ENCODE results near the gene KIF4A. TPM values are rescaled to one million over a fixed set of nuclear protein-coding genes. Genes with fewer than 3 reads are reported as not detected.

The KIF4A gene
- total RNA-seq, 1 experiment from 2014 or later = 40.3 TPM

GRCh38 chrX:70461026-70461425 lies 171.1 kb downstream of the KIF4A start:
- Histone ChIP-seq H4K20me1 (ENCODE audit: insufficient read depth) (no peaks in the 10 kb centered on the region), H3K4me3 (replicated peaks in 1 of 2; ENCODE audit: low read depth in 1 of 2, low read length in 2 of 2) (no peak overlapping the region), H3K36me3 (ENCODE audit: control insufficient read depth in 1 of 2, insufficient read depth in 2 of 2, low read length in 2 of 2) (0 out of 4 replicates have a peak, but pooled peaks cover 0 to 4% of the 10 kb centered on the region in 2 experiments), H2AFZ (ENCODE audit: low read depth, low read length, poor library complexity, severe bottlenecking) (no peak overlapping the region), H3K27ac (ENCODE audit: low read depth, low read length) (no peak overlapping the region), H3K79me2 (ENCODE audit: insufficient read depth, low read length) (peaks cover 30% of the 10 kb centered on the region), H3K4me2 (ENCODE audit: low read length) (no peak overlapping the region), H3K9me3 (ENCODE audit: control insufficient read depth in 1 of 2, insufficient read depth in 1 of 2, low read depth in 1 of 2, low read length in 2 of 2) (no peaks in the 10 kb centered on the region), H3K27me3 (ENCODE audit: insufficient read depth, low read length) (no peaks in the 10 kb centered on the region), H3K9ac (ENCODE audit: low read length) (no peak overlapping the region), H3K9me2 (ENCODE audit: insufficient read depth) (no peaks in the 10 kb centered on the region), H3K4me1 (ENCODE audit: control insufficient read depth in 1 of 2, insufficient read depth in 2 of 2, low read length in 2 of 2) (peaks cover 6 to 14% of the 10 kb centered on the region in 2 experiments; a peak in 2 of 4 replicates)
- BruUV-seq (replicated peaks) = no TSS peak
- intact Hi-C loops (cut with micrococcal nuclease) = no loop called here
- ChIA-PET CTCF (no interaction called here), RAD21 (ENCODE audit: low non-redundant PET in 1 of 2, low total read pairs in 2 of 2, uncharacterized antibody in 2 of 2, unreplicated experiment in 2 of 2) (no interaction called here), POLR2A (no interaction called here)
- no peak for TF ChIP-seq SIN3A (IDR thresholded peaks at IDR 0.05; ENCODE audit: low read depth)
- no peak for TF ChIP-seq TCF7L2 (IDR thresholded peaks at IDR 0.05; ENCODE audit: borderline replicate concordance, extremely low read depth, insufficient read depth, insufficient read length)
- TF ChIP-seq FOSL1 (IDR thresholded peaks at IDR 0.05; ENCODE audit: low read depth) = no peak
- no peak for TF ChIP-seq JUND (IDR thresholded peaks at IDR 0.05)
- TF ChIP-seq SRF (IDR thresholded peaks at IDR 0.05; ENCODE audit: low read depth) = no peak
- no peak for TF ChIP-seq ZBTB33 (IDR thresholded peaks at IDR 0.05; ENCODE audit: extremely low read depth, insufficient replicate concordance, low read length)
- TF ChIP-seq ATF3 (IDR thresholded peaks at IDR 0.05) = no peak
- no peak for TF ChIP-seq POLR2A (IDR thresholded peaks at IDR 0.05; ENCODE audit: borderline replicate concordance, extremely low read depth, insufficient read depth, insufficient read length)
- no peak for TF ChIP-seq ZNF274 (IDR thresholded peaks at IDR 0.05; ENCODE audit: low read depth, low read length)
- TF ChIP-seq EZH2phosphoT487 (IDR thresholded peaks at IDR 0.05; ENCODE audit: borderline replicate concordance) = no peak
- DNase-seq (ENCODE audit: low read depth, low spot score) = no peak
- ATAC-seq = no peak

All from HCT116 (cell line).